Activated CD8-positive, alpha-beta memory T cell treated with anti-CD3 and anti-CD28 coated beads for 24 hours (primary cell): ENCODE measurements around the gene CNDP1.
"Not testable (repeated sequence)": the region's sequence is repeated elsewhere in the genome, so short reads cannot be mapped to it uniquely, and the experiment has no call there.

ENCODE experiments used
- DNase-seq: peaks from one replicate; pipeline ENCODE4 v3.0.0-alpha.2; 2020

The CNDP1 gene

GRCh38 chr18:74534150-74534969 is at the start of gene CNDP1:
Gene CNDP1, plus strand, starts transcription at chr18:74534500. Its CDS starts 168 bp downstream, at chr18:74534668.
- no peak for DNase-seq

- DNase-seq, result no peak
These were observed 48.0 kb upstream of the CNDP1 start for GRCh38 chr18:74486119-74486849.

GRCh38 chr18:74488354-74488753 is 45.9 kb upstream of the CNDP1 start:
- DNase-seq, result no peak

GRCh38 chr18:74488864-74489263 is 45.4 kb upstream of the CNDP1 start:
- DNase-seq, result no peak

GRCh38 chr18:74489676-74490075 is 44.6 kb upstream of the CNDP1 start:
- DNase-seq, result no peak

GRCh38 chr18:74492259-74492658 is 42.0 kb upstream of the CNDP1 start:
- DNase-seq, result no peak

- peak; percentile 63 for DNase-seq
These were observed 40.6 kb upstream of the CNDP1 start for GRCh38 chr18:74493689-74494088.

GRCh38 chr18:74494514-74494913 is 39.8 kb upstream of the CNDP1 start:
- DNase-seq, result no peak

- DNase-seq, result peak; percentile 100
These were observed 38.5 kb upstream of the CNDP1 start, which contains the start of gene CNDP2 for GRCh38 chr18:74495581-74496507. Gene CNDP2, plus strand, starts transcription at chr18:74496363. Its CDS starts 3,611 bp downstream, at chr18:74499974.

GRCh38 chr18:74496508-74497323 is 37.6 kb upstream of the CNDP1 start:
- DNase-seq, result no peak

GRCh38 chr18:74497324-74497676 is 37.0 kb upstream of the CNDP1 start:
- DNase-seq, result no peak

- DNase-seq, result no peak
These were observed 36.5 kb upstream of the CNDP1 start for GRCh38 chr18:74497778-74498177.

GRCh38 chr18:74498712-74499627 is 35.3 kb upstream of the CNDP1 start:
- peak; percentile 87 for DNase-seq

GRCh38 chr18:74499633-74500032 is 34.7 kb upstream of the CNDP1 start:
- peak; percentile 68 for DNase-seq

GRCh38 chr18:74500372-74500771 is 33.9 kb upstream of the CNDP1 start:
- DNase-seq, result no peak

GRCh38 chr18:74500774-74501173 is 33.5 kb upstream of the CNDP1 start:
- not testable (repeated sequence) for DNase-seq

- DNase-seq, result no peak
These were observed 32.9 kb upstream of the CNDP1 start for GRCh38 chr18:74501386-74501785.

GRCh38 chr18:74503137-74503536 is 31.2 kb upstream of the CNDP1 start:
- no peak for DNase-seq

GRCh38 chr18:74505776-74506175 is 28.5 kb upstream of the CNDP1 start:
- peak; percentile 35 for DNase-seq

- no peak for DNase-seq
These were observed 27.7 kb upstream of the CNDP1 start for GRCh38 chr18:74506448-74507084.
